ENCODE measurements around the gene CRABP1.

GRCh38 chr15:78390826-78391225 lies 50.7 kb downstream of the CRABP1 start:
- no peak for TF ChIP-seq CTCF (IDR thresholded peaks at IDR 0.05)
- TF ChIP-seq POLR2AphosphoS5 (IDR thresholded peaks at IDR 0.05), result no peak
